ENCODE results near the gene TMEM72. TPM values are rescaled to one million over a fixed set of nuclear protein-coding genes. Genes with fewer than 3 reads are reported as not detected.

TMEM72 gene
- total RNA-seq, 3 donors from 2014 or later, result 14.9 to 40.6 (median 17.4) TPM

DNA sequence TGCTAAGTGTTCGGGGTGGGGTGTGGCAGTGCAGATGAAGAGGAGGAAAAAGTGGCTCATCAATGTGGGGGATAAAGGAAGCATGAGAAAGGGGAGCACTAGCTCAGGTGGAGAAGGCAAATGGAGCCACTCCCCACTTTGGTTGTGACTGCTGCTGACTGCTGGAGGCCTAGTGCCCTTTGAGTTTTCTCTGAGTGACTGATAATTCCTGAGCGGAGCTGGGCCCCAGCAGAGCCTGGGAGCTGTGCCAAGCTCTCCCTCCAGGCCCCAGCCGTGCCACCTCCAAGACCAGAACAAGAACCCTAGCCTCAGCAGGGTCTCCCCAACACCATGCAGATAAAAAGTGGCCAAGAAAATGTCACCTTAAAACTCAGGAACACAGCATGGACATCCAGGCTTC is 38.8 kb downstream of the TMEM72 start:
- no peaks in the 10 kb centered on the region for H3K4me1 ChIP-seq (ENCODE audit: low read depth)
- H3K36me3 ChIP-seq (ENCODE audit: low read depth), result no peaks in the 10 kb centered on the region
- no peak for DNase-seq
- ATAC-seq, result peak; percentile 30
- peaks cover 1% of the 10 kb centered on the region for H3K9me3 ChIP-seq
- no peak overlapping the region for H3K4me3 ChIP-seq
- TF ChIP-seq, protein P1, sequence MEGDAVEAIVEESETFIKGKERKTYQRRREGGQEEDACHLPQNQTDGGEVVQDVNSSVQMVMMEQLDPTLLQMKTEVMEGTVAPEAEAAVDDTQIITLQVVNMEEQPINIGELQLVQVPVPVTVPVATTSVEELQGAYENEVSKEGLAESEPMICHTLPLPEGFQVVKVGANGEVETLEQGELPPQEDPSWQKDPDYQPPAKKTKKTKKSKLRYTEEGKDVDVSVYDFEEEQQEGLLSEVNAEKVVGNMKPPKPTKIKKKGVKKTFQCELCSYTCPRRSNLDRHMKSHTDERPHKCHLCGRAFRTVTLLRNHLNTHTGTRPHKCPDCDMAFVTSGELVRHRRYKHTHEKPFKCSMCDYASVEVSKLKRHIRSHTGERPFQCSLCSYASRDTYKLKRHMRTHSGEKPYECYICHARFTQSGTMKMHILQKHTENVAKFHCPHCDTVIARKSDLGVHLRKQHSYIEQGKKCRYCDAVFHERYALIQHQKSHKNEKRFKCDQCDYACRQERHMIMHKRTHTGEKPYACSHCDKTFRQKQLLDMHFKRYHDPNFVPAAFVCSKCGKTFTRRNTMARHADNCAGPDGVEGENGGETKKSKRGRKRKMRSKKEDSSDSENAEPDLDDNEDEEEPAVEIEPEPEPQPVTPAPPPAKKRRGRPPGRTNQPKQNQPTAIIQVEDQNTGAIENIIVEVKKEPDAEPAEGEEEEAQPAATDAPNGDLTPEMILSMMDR (IDR thresholded peaks at IDR 0.05), result no peak
- intact Hi-C loops (cut with DNase I, micrococcal nuclease), result no loop called here

DNA sequence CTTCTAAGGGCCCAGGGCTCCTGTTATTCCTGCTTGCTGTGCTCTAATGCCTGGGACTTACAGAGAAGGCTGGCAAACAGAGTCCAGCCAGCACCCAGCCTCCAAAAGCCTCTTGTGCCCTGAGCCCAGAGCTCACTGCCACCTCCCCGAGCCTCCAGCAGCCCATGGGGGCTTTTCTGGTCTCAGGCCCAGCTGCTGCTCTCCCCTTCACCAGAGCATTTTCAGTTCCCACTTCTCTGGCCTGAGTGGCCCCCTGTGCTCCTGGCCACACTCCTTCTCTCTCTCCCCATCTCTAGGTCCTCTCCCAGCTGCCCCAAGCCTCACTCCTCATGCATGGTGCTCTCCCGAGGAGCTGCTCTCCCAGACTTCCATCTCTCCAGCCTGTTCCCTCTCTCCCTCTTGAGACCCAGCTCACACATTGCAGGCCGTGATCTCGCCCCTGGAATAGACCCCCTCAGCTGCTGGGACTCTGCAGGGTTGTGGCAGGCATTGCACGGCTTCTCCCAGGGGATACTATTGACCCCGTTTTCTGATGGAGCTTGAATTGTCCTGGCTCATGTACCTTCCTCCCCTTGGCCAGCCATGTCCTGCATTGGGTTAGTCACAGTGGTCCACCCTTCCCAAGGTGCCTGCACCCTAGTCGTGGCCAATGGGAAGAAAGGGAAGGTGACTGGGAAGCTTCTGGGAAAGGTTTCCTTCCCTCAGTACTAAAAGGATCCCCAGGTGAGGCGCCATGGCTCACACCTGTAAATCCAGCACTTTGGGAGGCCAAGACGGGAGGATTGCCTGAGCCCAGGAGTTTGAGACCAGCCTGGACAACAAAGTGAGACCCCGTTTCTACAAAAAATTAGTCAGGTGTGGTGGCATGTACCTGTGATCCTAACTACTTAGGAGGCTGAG is 39.4 kb downstream of the TMEM72 start:
- Histone ChIP-seq H3K9me3 (no peaks in the 10 kb centered on the region), H3K4me1 (ENCODE audit: low read depth) (no peaks in the 10 kb centered on the region), H3K36me3 (ENCODE audit: low read depth) (no peaks in the 10 kb centered on the region), H3K4me3 (no peak overlapping the region)
- ATAC-seq (no peak), DNase-seq (no peak)
- TF ChIP-seq, protein P1 (IDR thresholded peaks at IDR 0.05), result no peak
- intact Hi-C loops (cut with DNase I, micrococcal nuclease), result no loop called here

DNA sequence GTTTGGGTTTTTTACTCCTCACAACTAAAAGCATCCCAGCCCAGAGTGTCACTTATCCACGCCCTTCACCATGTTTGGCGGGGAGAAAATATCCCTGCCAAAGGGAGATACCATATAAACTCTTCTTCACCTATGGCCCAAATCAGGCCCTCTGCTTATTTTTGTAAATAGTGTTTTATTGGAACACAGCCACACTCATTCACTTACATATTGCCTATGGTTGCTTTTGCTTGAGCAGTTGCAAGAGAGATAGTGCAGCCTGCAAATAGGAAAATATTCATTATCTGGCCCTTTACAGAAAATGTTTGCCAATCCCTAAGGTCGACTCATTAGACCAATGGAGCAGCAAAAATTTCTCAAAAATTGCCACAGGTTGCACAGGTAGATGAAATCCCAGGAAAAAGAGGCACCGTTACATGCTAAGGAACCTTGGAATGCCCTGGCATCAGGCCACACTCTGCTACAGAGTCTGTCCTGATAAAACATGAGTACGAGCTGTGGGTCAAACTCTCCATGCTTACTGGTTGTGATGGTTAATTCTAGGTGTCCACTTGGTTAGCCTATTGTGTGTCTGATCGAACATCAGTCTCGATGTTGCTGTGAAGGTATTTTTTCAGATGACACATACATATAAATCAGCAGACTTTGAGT is 40.6 kb downstream of the TMEM72 start:
- intact Hi-C loops (cut with DNase I, micrococcal nuclease), result no loop called here
- TF ChIP-seq, protein P1 (IDR thresholded peaks at IDR 0.05), result no peak
- H3K4me3 ChIP-seq, result no peak overlapping the region
- no peak for DNase-seq
- no peaks in the 10 kb centered on the region for H3K9me3 ChIP-seq
- no peaks in the 10 kb centered on the region for H3K4me1 ChIP-seq (ENCODE audit: low read depth)
- H3K36me3 ChIP-seq (ENCODE audit: low read depth), result no peaks in the 10 kb centered on the region
- no peak for ATAC-seq

- H3K9me3 ChIP-seq, result no peaks in the 10 kb centered on the region
- no peaks in the 10 kb centered on the region for H3K36me3 ChIP-seq (ENCODE audit: low read depth)
- no peak overlapping the region for H3K4me3 ChIP-seq
- intact Hi-C loops (cut with DNase I, micrococcal nuclease), result no loop called here
- TF ChIP-seq, protein P1 (IDR thresholded peaks at IDR 0.05), result no peak
- ATAC-seq (no peak), DNase-seq (no peak)
- H3K4me1 ChIP-seq (ENCODE audit: low read depth), result no peaks in the 10 kb centered on the region
Measured at GRCh38 chr10:44952779-44953231, 41.7 kb downstream of the TMEM72 start.

GRCh38 chr10:44954042-44954441 is 42.9 kb downstream of the TMEM72 start:
- Histone ChIP-seq H3K4me1 (ENCODE audit: low read depth) (peaks cover 10% of the 10 kb centered on the region), H3K9me3 (no peaks in the 10 kb centered on the region), H3K36me3 (ENCODE audit: low read depth) (no peaks in the 10 kb centered on the region), H3K4me3 (no peak overlapping the region)
- intact Hi-C loops (cut with DNase I, micrococcal nuclease), result no loop called here
- ATAC-seq (no peak), DNase-seq (no peak)
- TF ChIP-seq, protein P1 (IDR thresholded peaks at IDR 0.05), result no peak
